SK-N-SH (cell line): ENCODE results near the gene INSM2. TPM values are rescaled to one million over a fixed set of nuclear protein-coding genes. Genes with fewer than 3 reads are reported as not detected.

Experiments
- CTCF ChIA-PET: fragments of 300-600, 350-600 bp; formaldehyde crosslinking; extraction: SDS; loops from one replicate; lab custom pipeline; 2021; lab: Yijun Ruan, JAX
- POLR2A ChIA-PET: fragments of 350-600 bp; sonication (Branson Sonifier 250); formaldehyde crosslinking; extraction: SDS; loops from one replicate; lab custom pipeline; 2020; ENCODE audit warnings: antibody characterized with exemption, inconsistent platforms; lab: Yijun Ruan, JAX
- DNase-seq: peaks from one replicate; pipeline ENCODE4 v3.0.0; 2012
- H2AFZ ChIP-seq: fragments of 200-600 bp; sonication (generic); 2 replicates; pipeline ENCODE4 v1.8.1; 2016; ENCODE audit warnings: antibody characterized with exemption, mild to moderate bottlenecking, low read depth
- H3F3A ChIP-seq: fragments of 200-600 bp; sonication (generic); replicated peaks from 2 replicates; pipeline ENCODE3; 2016; ENCODE audit warnings: antibody characterized with exemption, mild to moderate bottlenecking; ENCODE audit not compliant: insufficient read depth
- H3K27ac ChIP-seq, 2 experiments: fragments of 200-500 bp in 1 of 2; fragments of 200-600 bp in 1 of 2; sonication (Bioruptor generic) in 1 of 2; sonication (generic), shearing (Covaris generic) in 1 of 2; 2 replicates each; pipeline versions ENCODE4 v1.5.1 to v1.6.1; 2014 to 2016; ENCODE audit warnings: low read depth in 2 of 2, inconsistent platforms in 1 of 2, low read length in 1 of 2, mild to moderate bottlenecking in 1 of 2, mixed read lengths in 1 of 2
- H3K27me3 ChIP-seq: fragments of 200-600 bp; sonication (generic), shearing (Covaris generic); 2 replicates; pipeline ENCODE4 v1.6.1; 2016; ENCODE audit warnings: mixed run types; ENCODE audit not compliant: insufficient read depth
- H3K36me3 ChIP-seq, 2 experiments: fragments of 200-500 bp in 1 of 2; fragments of 200-600 bp in 1 of 2; sonication (Bioruptor generic) in 1 of 2; sonication (generic) in 1 of 2; replicated peaks in 1 of 2; 2 replicates each; pipeline versions ENCODE3 to v1.5.1; 2014 to 2016; ENCODE audit warnings: low read length in 1 of 2, mild to moderate bottlenecking in 1 of 2; ENCODE audit not compliant: insufficient read depth in 2 of 2, control insufficient read depth in 1 of 2
- H3K4me1 ChIP-seq, 2 experiments: fragments of 200-500 bp in 1 of 2; fragments of 200-600 bp in 1 of 2; sonication (Bioruptor generic) in 1 of 2; sonication (generic), shearing (Covaris generic) in 1 of 2; 2 replicates each; pipeline versions ENCODE4 v1.5.1 to v1.6.1; 2014 to 2016; ENCODE audit warnings: low read depth in 1 of 2, low read length in 1 of 2, mixed run types in 1 of 2; ENCODE audit not compliant: insufficient read depth in 2 of 2, control insufficient read depth in 1 of 2
- H3K4me2 ChIP-seq: fragments of 200-600 bp; sonication (generic), shearing (Covaris generic); 2 replicates; pipeline ENCODE4 v1.6.1; 2017; ENCODE audit warnings: mixed run types
- H3K4me3 ChIP-seq, 2 experiments: fragments of 200-500 bp in 1 of 2; fragments of 200-600 bp in 1 of 2; sonication (Bioruptor generic) in 1 of 2; sonication (generic), shearing (Covaris generic) in 1 of 2; 2 replicates each; pipeline versions ENCODE4 v1.5.1 to v1.8.1; 2014 to 2016; ENCODE audit warnings: low read depth in 2 of 2, inconsistent platforms in 1 of 2, low read length in 1 of 2, mild to moderate bottlenecking in 1 of 2, mixed read lengths in 1 of 2, moderate library complexity in 1 of 2
- H3K79me2 ChIP-seq: fragments of 200-600 bp; sonication (generic); 2 replicates; pipeline ENCODE4 v1.8.1; 2017; ENCODE audit warnings: mild to moderate bottlenecking; ENCODE audit not compliant: insufficient read depth
- H3K9ac ChIP-seq: fragments of 200-600 bp; sonication (generic); 2 replicates; pipeline ENCODE4 v1.6.1; 2017; ENCODE audit warnings: mixed run types
- H3K9me2 ChIP-seq: fragments of 200-600 bp; sonication (generic); 2 replicates; pipeline ENCODE4 v1.6.1; 2017; ENCODE audit warnings: mixed run types
- H3K9me3 ChIP-seq: fragments of 200-600 bp; sonication (generic); 2 replicates; pipeline ENCODE4 v1.6.1; 2017; ENCODE audit warnings: mixed run types, mild to moderate bottlenecking, moderate library complexity
- H4K20me1 ChIP-seq: fragments of 200-600 bp; sonication (generic); 2 replicates; pipeline ENCODE4 v1.6.1; 2017; ENCODE audit warnings: mild to moderate bottlenecking, mixed run types; ENCODE audit not compliant: insufficient read depth
- ELF1 ChIP-seq: IDR thresholded peaks from 2 replicates; pipeline ENCODE4 v1.4.0; 2012
- EZH2phosphoT487 ChIP-seq: fragments of 200-600 bp; sonication (generic); IDR thresholded peaks from 2 replicates; pipeline ENCODE4 v1.6.1; 2017; ENCODE audit warnings: low read depth, mixed run types, mild to moderate bottlenecking, antibody characterized with exemption, moderate library complexity, borderline replicate concordance
- FOSL2 ChIP-seq: IDR thresholded peaks from 2 replicates; pipeline ENCODE4 v1.4.0; 2012; ENCODE audit warnings: low read depth, mild to moderate bottlenecking, moderate library complexity, borderline replicate concordance
- FOXJ3 ChIP-seq: sonication (generic); formaldehyde crosslinking; IDR thresholded peaks from 2 replicates; pipeline ENCODE4 v1.5.1; 2020; ENCODE audit warnings: mild to moderate bottlenecking, missing genetic modification reagents
- GATA2 ChIP-seq: sonication (generic); formaldehyde crosslinking; IDR thresholded peaks from 2 replicates; pipeline ENCODE4 v1.5.0; 2020; ENCODE audit warnings: mild to moderate bottlenecking, missing genetic modification reagents
- IRF3 ChIP-seq: fragments of 150-350 bp; IDR thresholded peaks from 2 replicates; pipeline ENCODE4 v1.6.1; 2016; ENCODE audit warnings: mild to moderate bottlenecking, low read depth, low read length
- PBX3 ChIP-seq: IDR thresholded peaks from 2 replicates; pipeline ENCODE4; 2012
- POLR2AphosphoS5 ChIP-seq: IDR thresholded peaks from 2 replicates; pipeline ENCODE4 v1.6.1; 2012; ENCODE audit warnings: low read depth, low read length
- RAD21 ChIP-seq: IDR thresholded peaks from 2 replicates; pipeline ENCODE4 v1.6.1; 2012; ENCODE audit warnings: mild to moderate bottlenecking, low read length
- RFX5 ChIP-seq: IDR thresholded peaks from 2 replicates; pipeline ENCODE4 v1.6.1; 2012; ENCODE audit warnings: mild to moderate bottlenecking, improper control_type of control experiment, low read length
- SIN3A ChIP-seq: IDR thresholded peaks from 2 replicates; pipeline ENCODE4 v1.6.1; 2012; ENCODE audit warnings: low read depth, mild to moderate bottlenecking, low read length, moderate library complexity, borderline replicate concordance
- SMC3 ChIP-seq: IDR thresholded peaks from 2 replicates; pipeline ENCODE4 v1.6.1; 2012; ENCODE audit warnings: low read depth, low read length, improper control_type of control experiment
- TAF1 ChIP-seq: IDR thresholded peaks from 2 replicates; pipeline ENCODE4 v1.6.1; 2012; ENCODE audit warnings: low read depth, mild to moderate bottlenecking, low read length, moderate library complexity, borderline replicate concordance
- TCF12 ChIP-seq: IDR thresholded peaks from 2 replicates; pipeline ENCODE4 v1.4.0; 2012
- USF1 ChIP-seq: IDR thresholded peaks from 2 replicates; pipeline ENCODE4 v1.4.0; 2012; ENCODE audit warnings: low read depth, borderline replicate concordance
- YY1 ChIP-seq: IDR thresholded peaks from 2 replicates; pipeline ENCODE4 v1.4.0; 2012; ENCODE audit warnings: low read depth, mild to moderate bottlenecking
- WGBS: methylation state at CpG from one replicate; pipeline ENCODE4 v1.1.6; 2017; ENCODE audit warnings: low lambda C conversion rate; 5-methylcytosine and 5-hydroxymethylcytosine counted together
- polyA plus RNA-seq, 3 experiments: library from polyadenylated mRNA; depleted of rRNA; stranded (reverse); fragments of >200 nt; gene quantifications; 2 replicates each; pipeline ENCODE4 v1.2.3, GENCODE V29; 2012
- TF ChIP-seq, protein P1 (sequence below): fragments of 150-350 bp; IDR thresholded peaks from 2 replicates; pipeline ENCODE4 v1.6.1; 2017; ENCODE audit warnings: antibody characterized with exemption, low read length, low read depth, borderline replicate concordance
- TF ChIP-seq, protein P2 (sequence below): fragments of 200-600 bp; sonication (generic); IDR thresholded peaks from 2 replicates; pipeline ENCODE4 v1.6.1; 2017; ENCODE audit warnings: antibody characterized with exemption, mild to moderate bottlenecking, moderate library complexity

The INSM2 gene
- polyA plus RNA-seq, 1 of the 3 experiments (the other 2 are of a cell fraction) = 0.15 TPM

DNA sequence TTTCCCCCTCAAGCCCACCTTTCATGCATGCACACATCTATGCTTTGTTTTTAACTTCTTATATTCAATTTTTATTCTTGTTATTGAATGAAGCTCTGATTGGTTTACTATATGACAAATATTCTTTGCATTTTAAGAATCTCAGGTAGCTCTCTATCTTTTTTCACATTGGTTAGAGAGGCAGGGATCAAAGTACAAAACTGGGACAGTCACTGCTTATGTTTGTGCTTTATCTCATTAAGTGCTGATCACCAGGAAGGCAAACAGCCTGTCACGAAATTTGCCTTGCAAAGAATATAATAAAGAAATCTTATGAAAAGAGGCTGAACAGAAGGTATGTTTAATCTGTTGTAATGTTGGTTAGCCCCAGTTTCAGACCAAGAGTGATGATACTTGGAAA lies 29.7 kb upstream of the INSM2 start:
- Histone ChIP-seq H3K4me2 (no peak overlapping the region), H3K36me3 (no peaks in the 10 kb centered on the region), H3K9me2 (no peaks in the 10 kb centered on the region), H3K9ac (no peak overlapping the region), H3F3A (no peaks in the 10 kb centered on the region), H3K4me1 (peaks cover 0 to 7% of the 10 kb centered on the region in 2 experiments; a peak in 2 of 4 replicates), H2AFZ (no peak overlapping the region), H3K9me3 (no peaks in the 10 kb centered on the region), H3K27me3 (no peaks in the 10 kb centered on the region), H3K4me3 (no peak overlapping the region), H3K27ac (no peak overlapping the region), H4K20me1 (no peaks in the 10 kb centered on the region), H3K79me2 (no peaks in the 10 kb centered on the region)
- CTCF ChIA-PET = interaction anchor here (0.7 to 0.9 kb wide), 2 partner anchors 16 to 89 kb away, joined by 3 read pairs; no protein-coding TSS in a partner anchor
- 40% methylated on average over 1 of the region's 1 CpG for WGBS
- no peak for TF ChIP-seq EZH2phosphoT487
- TF ChIP-seq YY1 = no peak
- TF ChIP-seq FOXJ3 (CRISPR knock-in tag) = no peak
- no peak for TF ChIP-seq GATA2 (CRISPR knock-in tag)
- no peak for TF ChIP-seq TCF12
- no peak for TF ChIP-seq POLR2AphosphoS5
- TF ChIP-seq ELF1 = no peak
- no peak for TF ChIP-seq SMC3
- TF ChIP-seq SIN3A = no peak
- TF ChIP-seq TAF1 = no peak
- TF ChIP-seq, protein P1, sequence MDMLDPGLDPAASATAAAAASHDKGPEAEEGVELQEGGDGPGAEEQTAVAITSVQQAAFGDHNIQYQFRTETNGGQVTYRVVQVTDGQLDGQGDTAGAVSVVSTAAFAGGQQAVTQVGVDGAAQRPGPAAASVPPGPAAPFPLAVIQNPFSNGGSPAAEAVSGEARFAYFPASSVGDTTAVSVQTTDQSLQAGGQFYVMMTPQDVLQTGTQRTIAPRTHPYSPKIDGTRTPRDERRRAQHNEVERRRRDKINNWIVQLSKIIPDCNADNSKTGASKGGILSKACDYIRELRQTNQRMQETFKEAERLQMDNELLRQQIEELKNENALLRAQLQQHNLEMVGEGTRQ = no peak
- POLR2A ChIA-PET = no interaction called here
- no peak for DNase-seq

GRCh38 chr14:35506461-35506860 lies 27.5 kb upstream of the INSM2 start:
- Histone ChIP-seq H3K9ac (no peak overlapping the region), H3K4me3 (no peak overlapping the region), H3K27ac (no peak overlapping the region), H3K9me3 (no peaks in the 10 kb centered on the region), H3K9me2 (no peaks in the 10 kb centered on the region), H2AFZ (peak overlapping the region; percentile 7; the same call in 1 of the 2 replicates), H3K27me3 (no peaks in the 10 kb centered on the region), H3F3A (no peaks in the 10 kb centered on the region), H3K4me2 (no peak overlapping the region), H3K4me1 (peaks cover 0 to 12% of the 10 kb centered on the region in 2 experiments; a peak in 2 of 4 replicates), H3K36me3 (no peaks in the 10 kb centered on the region), H3K79me2 (no peaks in the 10 kb centered on the region), H4K20me1 (no peaks in the 10 kb centered on the region)
- DNase-seq = no peak
- POLR2A ChIA-PET = no interaction called here
- CTCF ChIA-PET = no interaction called here
- WGBS = 52% methylated on average over 6 of the region's 6 CpGs
- TF ChIP-seq USF1 (no peak), FOSL2 (no peak), RFX5 (no peak), SMC3 (no peak), IRF3 (no peak), RAD21 (no peak), GATA2 (CRISPR knock-in tag) (no peak), PBX3 (no peak), ELF1 (no peak)
- TF ChIP-seq, protein P1 = no peak
- TF ChIP-seq, protein P2, sequence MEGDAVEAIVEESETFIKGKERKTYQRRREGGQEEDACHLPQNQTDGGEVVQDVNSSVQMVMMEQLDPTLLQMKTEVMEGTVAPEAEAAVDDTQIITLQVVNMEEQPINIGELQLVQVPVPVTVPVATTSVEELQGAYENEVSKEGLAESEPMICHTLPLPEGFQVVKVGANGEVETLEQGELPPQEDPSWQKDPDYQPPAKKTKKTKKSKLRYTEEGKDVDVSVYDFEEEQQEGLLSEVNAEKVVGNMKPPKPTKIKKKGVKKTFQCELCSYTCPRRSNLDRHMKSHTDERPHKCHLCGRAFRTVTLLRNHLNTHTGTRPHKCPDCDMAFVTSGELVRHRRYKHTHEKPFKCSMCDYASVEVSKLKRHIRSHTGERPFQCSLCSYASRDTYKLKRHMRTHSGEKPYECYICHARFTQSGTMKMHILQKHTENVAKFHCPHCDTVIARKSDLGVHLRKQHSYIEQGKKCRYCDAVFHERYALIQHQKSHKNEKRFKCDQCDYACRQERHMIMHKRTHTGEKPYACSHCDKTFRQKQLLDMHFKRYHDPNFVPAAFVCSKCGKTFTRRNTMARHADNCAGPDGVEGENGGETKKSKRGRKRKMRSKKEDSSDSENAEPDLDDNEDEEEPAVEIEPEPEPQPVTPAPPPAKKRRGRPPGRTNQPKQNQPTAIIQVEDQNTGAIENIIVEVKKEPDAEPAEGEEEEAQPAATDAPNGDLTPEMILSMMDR = no peak
